H9 (cell line): Measurements from ENCODE around the gene PLEKHG5. TPM values are rescaled to one million over a fixed set of nuclear protein-coding genes. Genes with fewer than 3 reads are reported as not detected.

Source experiments
- DNase-seq: peaks from one replicate; pipeline ENCODE4 v3.0.0-alpha.2; 2017
- H2AFZ ChIP-seq: one replicate; pipeline ENCODE4 v1.6.1; 2013; ENCODE audit warnings: mild to moderate bottlenecking, low read length, control low read depth, moderate library complexity
- H2AK5ac ChIP-seq: 2 replicates; pipeline ENCODE4 v1.6.1; 2013; ENCODE audit warnings: low read length, control low read depth, mixed read lengths; ENCODE audit not compliant: insufficient read length
- H2BK120ac ChIP-seq: one replicate; pipeline ENCODE4 v1.6.1; 2013; ENCODE audit warnings: low read depth, mild to moderate bottlenecking, low read length, control low read depth, inconsistent platforms; ENCODE audit not compliant: poor library complexity, severe bottlenecking
- H2BK12ac ChIP-seq: 2 replicates; pipeline ENCODE4 v1.6.1; 2013; ENCODE audit warnings: low read length, control low read depth, mixed read lengths, low read depth; ENCODE audit not compliant: insufficient read length
- H2BK15ac ChIP-seq: 2 replicates; pipeline ENCODE4 v1.6.1; 2013; ENCODE audit warnings: low read depth, low read length, control low read depth
- H2BK20ac ChIP-seq: one replicate; pipeline ENCODE4 v1.6.1; 2013; ENCODE audit warnings: low read depth, mild to moderate bottlenecking, low read length, control low read depth, inconsistent platforms; ENCODE audit not compliant: poor library complexity, severe bottlenecking
- H2BK5ac ChIP-seq: 2 replicates; pipeline ENCODE4 v1.6.1; 2013; ENCODE audit warnings: low read length, control low read depth, mixed read lengths; ENCODE audit not compliant: insufficient read length
- H3K14ac ChIP-seq: 2 replicates; pipeline ENCODE4 v1.6.1; 2013; ENCODE audit warnings: low read length, control low read depth; ENCODE audit not compliant: insufficient read depth
- H3K18ac ChIP-seq: 2 replicates; pipeline ENCODE4 v1.6.1; 2013; ENCODE audit warnings: low read depth, mild to moderate bottlenecking, mixed read lengths, low read length, control low read depth; ENCODE audit not compliant: insufficient read length
- H3K23ac ChIP-seq: 2 replicates; pipeline ENCODE4 v1.6.1; 2013; ENCODE audit warnings: low read length, control low read depth, mixed read lengths, low read depth; ENCODE audit not compliant: insufficient read length
- H3K23me2 ChIP-seq: 2 replicates; pipeline ENCODE4 v1.6.1; 2013; ENCODE audit warnings: low read depth, mild to moderate bottlenecking, mixed read lengths, low read length, control low read depth; ENCODE audit not compliant: insufficient read length, poor library complexity, severe bottlenecking
- H3K27ac ChIP-seq: 2 replicates; pipeline ENCODE4 v1.5.1; 2013; ENCODE audit warnings: low read length, control low read depth, mixed read lengths, low read depth; ENCODE audit not compliant: insufficient read length
- H3K27me3 ChIP-seq: 2 replicates; pipeline ENCODE4 v1.6.1; 2013; ENCODE audit warnings: low read length, control low read depth, inconsistent platforms; ENCODE audit not compliant: insufficient read depth
- H3K4ac ChIP-seq: 2 replicates; pipeline ENCODE4 v1.6.1; 2013; ENCODE audit warnings: low read depth, mild to moderate bottlenecking, control low read depth, inconsistent platforms, low read length, moderate library complexity
- H3K4me1 ChIP-seq: 2 replicates; pipeline ENCODE4 v1.6.1; 2013; ENCODE audit warnings: low read length, control low read depth, inconsistent platforms; ENCODE audit not compliant: insufficient read depth
- H3K4me2 ChIP-seq: 2 replicates; pipeline ENCODE4 v1.6.1; 2013; ENCODE audit warnings: low read length, control low read depth, mixed read lengths; ENCODE audit not compliant: insufficient read length, insufficient read depth
- H3K56ac ChIP-seq: 2 replicates; pipeline ENCODE4 v1.6.1; 2013; ENCODE audit warnings: low read depth, mild to moderate bottlenecking, mixed read lengths, low read length, control low read depth; ENCODE audit not compliant: insufficient read length
- H3K79me1 ChIP-seq: 2 replicates; pipeline ENCODE4 v1.6.1; 2013; ENCODE audit warnings: low read depth, mild to moderate bottlenecking, moderate library complexity, low read length, control low read depth, inconsistent platforms; ENCODE audit not compliant: insufficient read depth, poor library complexity, severe bottlenecking
- H3K79me2 ChIP-seq: 2 replicates; pipeline ENCODE4 v1.6.1; 2013; ENCODE audit warnings: low read length, control low read depth, inconsistent platforms; ENCODE audit not compliant: insufficient read depth
- H3K9ac ChIP-seq: 2 replicates; pipeline ENCODE4 v1.6.1; 2013; ENCODE audit warnings: low read length, control low read depth, mixed read lengths; ENCODE audit not compliant: insufficient read length; ENCODE audit errors: extremely low read depth
- H3K9me3 ChIP-seq: one replicate; pipeline ENCODE4 v1.6.1; 2013; ENCODE audit warnings: low read depth, low read length, inconsistent platforms; ENCODE audit not compliant: control insufficient read depth
- H3T11ph ChIP-seq: one replicate; pipeline ENCODE4 v1.6.1; 2013; ENCODE audit warnings: mild to moderate bottlenecking, low read length, control low read depth, inconsistent platforms
- H4K20me1 ChIP-seq: one replicate; pipeline ENCODE4 v1.6.1; 2013; ENCODE audit not compliant: control insufficient read depth, insufficient read length, insufficient read depth
- H4K5ac ChIP-seq: 2 replicates; pipeline ENCODE4 v1.6.1; 2013; ENCODE audit warnings: low read depth, mild to moderate bottlenecking, mixed read lengths, low read length, control low read depth; ENCODE audit not compliant: insufficient read length
- H4K8ac ChIP-seq: replicated peaks from 2 replicates; pipeline ENCODE4 v1.6.1; 2013; ENCODE audit warnings: low read length, control low read depth, mixed read lengths, low read depth; ENCODE audit not compliant: insufficient read length
- H4K91ac ChIP-seq: 2 replicates; pipeline ENCODE4 v1.6.1; 2013; ENCODE audit warnings: low read depth, mild to moderate bottlenecking, moderate library complexity, mixed read lengths, low read length, control low read depth; ENCODE audit not compliant: insufficient read length
- H3K27ac Mint-ChIP-seq, 3 experiments: 2 replicates in 2 of 3; 3 replicates in 1 of 3; pipeline ENCODE4 v1.8.0; 2020 to 2021; ENCODE audit warnings: mixed read lengths in 3 of 3, mild to moderate bottlenecking in 1 of 3, moderate library complexity in 1 of 3
- H3K27me3 Mint-ChIP-seq: 2 replicates; pipeline ENCODE4 v1.8.0; 2021; ENCODE audit warnings: low read depth, mild to moderate bottlenecking, moderate library complexity, mixed read lengths
- H3K36me3 Mint-ChIP-seq, 3 experiments: 2 replicates in 2 of 3; 3 replicates in 1 of 3; pipeline ENCODE4 v1.8.0; 2020 to 2021; ENCODE audit warnings: low read depth in 3 of 3, mixed read lengths in 3 of 3; ENCODE audit not compliant: insufficient read depth in 1 of 3
- H3K4me1 Mint-ChIP-seq, 2 experiments: 2 replicates each; pipeline ENCODE4 v1.8.0; 2020; ENCODE audit warnings: mixed read lengths in 2 of 2
- H3K4me3 Mint-ChIP-seq, 2 experiments: 2 replicates in 1 of 2; 3 replicates in 1 of 2; pipeline ENCODE4 v1.8.0; 2020 to 2021; ENCODE audit warnings: mild to moderate bottlenecking in 2 of 2, mixed read lengths in 2 of 2, moderate library complexity in 1 of 2
- H3K9me3 Mint-ChIP-seq, 2 experiments: 2 replicates in 1 of 2; 3 replicates in 1 of 2; pipeline ENCODE4 v1.8.0; 2020; ENCODE audit warnings: mild to moderate bottlenecking in 2 of 2, mixed read lengths in 2 of 2, moderate library complexity in 1 of 2
- WGBS: extraction: QIAGEN DNeasy Blood & Tissue Kit; methylation state at CpG from one replicate; pipeline ENCODE4 v1.1.7; 2013; ENCODE audit warnings: missing lambda C conversion rate, low lambda C conversion rate, mixed read lengths; ENCODE audit not compliant: insufficient read length; ENCODE audit errors: extremely low coverage; 5-methylcytosine and 5-hydroxymethylcytosine counted together
- total RNA-seq: library from RNA; stranded (reverse); gene quantifications from 2 replicates; pipeline ENCODE4 v1.2.1, GENCODE V29; 2021
- TF ChIP-seq, protein P1 (sequence below): fragments of 200-600 bp; sonication (generic); conservative IDR thresholded peaks from 3 replicates; pipeline ENCODE4 v1.8.0; 2021; ENCODE audit warnings: antibody characterized with exemption, mild to moderate bottlenecking

Gene PLEKHG5
- total RNA-seq, 1 experiment from 2014 or later, result 22.3 TPM

DNA sequence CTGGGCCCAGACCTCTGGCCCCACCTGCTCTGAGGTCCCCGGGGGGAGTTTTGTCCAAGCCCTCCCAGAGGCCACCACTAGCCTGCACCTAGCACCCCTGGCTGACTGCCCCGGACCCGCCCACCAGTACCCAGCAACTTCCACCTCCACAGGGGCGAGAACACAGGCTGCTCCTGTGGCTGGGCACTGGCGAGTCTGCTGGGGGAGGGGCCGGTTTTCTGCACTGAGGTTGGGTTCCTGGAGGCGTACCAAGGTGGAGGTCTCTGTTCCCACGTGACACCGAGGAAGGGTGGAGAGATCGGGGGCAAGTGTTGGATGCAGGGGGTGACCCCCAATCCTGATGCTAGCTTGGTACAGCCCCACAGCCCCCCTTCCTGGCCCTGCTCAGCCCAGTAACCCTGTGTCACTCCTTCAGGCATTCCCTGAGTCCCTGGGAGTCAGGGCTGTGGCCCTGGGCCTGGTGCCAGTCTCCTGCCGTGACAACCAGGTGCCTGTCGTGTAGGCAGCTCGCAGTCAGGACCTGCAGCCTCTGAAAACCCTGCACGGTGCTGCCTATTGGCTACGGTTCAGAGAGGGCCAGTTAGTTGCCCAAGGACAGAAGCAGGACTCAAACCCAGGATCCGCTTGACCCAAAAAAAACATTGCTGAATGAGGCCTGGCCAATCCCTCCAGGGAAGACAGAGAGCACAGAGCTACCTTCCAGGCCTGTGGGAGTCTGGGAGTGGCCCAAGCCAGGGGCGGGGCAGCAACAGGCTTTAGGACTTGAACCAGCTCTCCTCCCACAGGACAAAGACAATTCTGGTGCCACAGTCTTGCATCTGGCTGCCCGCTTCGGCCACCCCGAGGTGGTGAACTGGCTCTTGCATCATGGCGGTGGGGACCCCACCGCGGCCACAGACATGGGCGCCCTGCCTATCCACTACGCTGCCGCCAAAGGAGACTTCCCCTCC lies 63.8 kb downstream of the PLEKHG5 start:
- Histone ChIP-seq H3K9ac (no peak overlapping the region), H3K27me3 (peaks cover 29% of the 10 kb centered on the region; the same call in 1 of the 2 replicates), H4K5ac (no peak overlapping the region), H3K23me2 (peaks cover 3% of the 10 kb centered on the region), H4K20me1 (no peaks in the 10 kb centered on the region), H3K23ac (no peak overlapping the region), H2BK120ac (no peak overlapping the region), H3K4me2 (no peak overlapping the region), H3K79me1 (no peaks in the 10 kb centered on the region), H3K14ac (no peak overlapping the region; the same call in 1 of the 2 replicates), H3T11ph (no peak overlapping the region), H3K27ac (no peak overlapping the region), H3K4ac (no peak overlapping the region), H4K8ac (no peak overlapping the region), H2BK12ac (no peak overlapping the region), H3K79me2 (no peaks in the 10 kb centered on the region), H2AFZ (no peak overlapping the region), H3K9me3 (no peaks in the 10 kb centered on the region), H2BK20ac (no peak overlapping the region), H3K4me1 (no peaks in the 10 kb centered on the region), H3K56ac (no peak overlapping the region), H2BK5ac (no peak overlapping the region), H2AK5ac (no peak overlapping the region), H4K91ac (no peak overlapping the region), H2BK15ac (no peak overlapping the region), H3K18ac (no peak overlapping the region)
- Mint-ChIP-seq H3K36me3 (no peaks in the 10 kb centered on the region), H3K27me3 (peaks cover 76% of the 10 kb centered on the region), H3K4me1 (peaks cover 17 to 24% of the 10 kb centered on the region in 2 experiments), H3K27ac (no peak overlapping the region), H3K4me3 (no peak overlapping the region), H3K9me3 (peaks cover 0 to 3% of the 10 kb centered on the region in 2 experiments; a peak in 2 of 5 replicates)
- TF ChIP-seq, protein P1, sequence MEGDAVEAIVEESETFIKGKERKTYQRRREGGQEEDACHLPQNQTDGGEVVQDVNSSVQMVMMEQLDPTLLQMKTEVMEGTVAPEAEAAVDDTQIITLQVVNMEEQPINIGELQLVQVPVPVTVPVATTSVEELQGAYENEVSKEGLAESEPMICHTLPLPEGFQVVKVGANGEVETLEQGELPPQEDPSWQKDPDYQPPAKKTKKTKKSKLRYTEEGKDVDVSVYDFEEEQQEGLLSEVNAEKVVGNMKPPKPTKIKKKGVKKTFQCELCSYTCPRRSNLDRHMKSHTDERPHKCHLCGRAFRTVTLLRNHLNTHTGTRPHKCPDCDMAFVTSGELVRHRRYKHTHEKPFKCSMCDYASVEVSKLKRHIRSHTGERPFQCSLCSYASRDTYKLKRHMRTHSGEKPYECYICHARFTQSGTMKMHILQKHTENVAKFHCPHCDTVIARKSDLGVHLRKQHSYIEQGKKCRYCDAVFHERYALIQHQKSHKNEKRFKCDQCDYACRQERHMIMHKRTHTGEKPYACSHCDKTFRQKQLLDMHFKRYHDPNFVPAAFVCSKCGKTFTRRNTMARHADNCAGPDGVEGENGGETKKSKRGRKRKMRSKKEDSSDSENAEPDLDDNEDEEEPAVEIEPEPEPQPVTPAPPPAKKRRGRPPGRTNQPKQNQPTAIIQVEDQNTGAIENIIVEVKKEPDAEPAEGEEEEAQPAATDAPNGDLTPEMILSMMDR, result no peak
- peak; percentile 28 for DNase-seq
- WGBS, result no CpG with 5 or more reads among the region's 26 CpGs
